AG10803 (cell line): Measurements from ENCODE around the gene ZPBP.

Experiments
- DNase-seq: peaks from one replicate; pipeline ENCODE4 v3.0.0; 2010; ENCODE audit warnings: low read depth
- H3K4me3 ChIP-seq: 2 replicates; pipeline ENCODE4 v1.5.1; 2011; ENCODE audit warnings: mild to moderate bottlenecking, low read length, control low read depth
- TF ChIP-seq, protein P1 (sequence below): conservative IDR thresholded peaks from 2 replicates; pipeline ENCODE4 v1.5.1; 2011; ENCODE audit warnings: mild to moderate bottlenecking, low read length, control low read depth, inconsistent platforms

Gene ZPBP

DNA sequence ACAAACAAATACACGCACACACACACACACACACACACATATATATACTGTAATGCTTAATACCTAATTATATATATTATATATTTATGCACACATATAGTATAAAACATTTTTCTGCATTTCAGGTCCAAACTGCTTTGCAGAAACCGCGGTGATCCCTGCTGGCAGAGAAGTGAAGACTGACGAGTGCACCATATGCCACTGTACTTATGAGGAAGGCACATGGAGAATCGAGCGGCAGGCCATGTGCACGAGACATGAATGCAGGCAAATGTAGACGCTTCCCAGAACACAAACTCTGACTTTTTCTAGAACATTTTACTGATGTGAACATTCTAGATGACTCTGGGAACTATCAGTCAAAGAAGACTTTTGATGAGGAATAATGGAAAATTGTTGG, 181.1 kb downstream of the ZPBP start:
- DNase-seq, result no peak
- no peak overlapping the region for H3K4me3 ChIP-seq
- TF ChIP-seq, protein P1, sequence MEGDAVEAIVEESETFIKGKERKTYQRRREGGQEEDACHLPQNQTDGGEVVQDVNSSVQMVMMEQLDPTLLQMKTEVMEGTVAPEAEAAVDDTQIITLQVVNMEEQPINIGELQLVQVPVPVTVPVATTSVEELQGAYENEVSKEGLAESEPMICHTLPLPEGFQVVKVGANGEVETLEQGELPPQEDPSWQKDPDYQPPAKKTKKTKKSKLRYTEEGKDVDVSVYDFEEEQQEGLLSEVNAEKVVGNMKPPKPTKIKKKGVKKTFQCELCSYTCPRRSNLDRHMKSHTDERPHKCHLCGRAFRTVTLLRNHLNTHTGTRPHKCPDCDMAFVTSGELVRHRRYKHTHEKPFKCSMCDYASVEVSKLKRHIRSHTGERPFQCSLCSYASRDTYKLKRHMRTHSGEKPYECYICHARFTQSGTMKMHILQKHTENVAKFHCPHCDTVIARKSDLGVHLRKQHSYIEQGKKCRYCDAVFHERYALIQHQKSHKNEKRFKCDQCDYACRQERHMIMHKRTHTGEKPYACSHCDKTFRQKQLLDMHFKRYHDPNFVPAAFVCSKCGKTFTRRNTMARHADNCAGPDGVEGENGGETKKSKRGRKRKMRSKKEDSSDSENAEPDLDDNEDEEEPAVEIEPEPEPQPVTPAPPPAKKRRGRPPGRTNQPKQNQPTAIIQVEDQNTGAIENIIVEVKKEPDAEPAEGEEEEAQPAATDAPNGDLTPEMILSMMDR, result no peak

DNA sequence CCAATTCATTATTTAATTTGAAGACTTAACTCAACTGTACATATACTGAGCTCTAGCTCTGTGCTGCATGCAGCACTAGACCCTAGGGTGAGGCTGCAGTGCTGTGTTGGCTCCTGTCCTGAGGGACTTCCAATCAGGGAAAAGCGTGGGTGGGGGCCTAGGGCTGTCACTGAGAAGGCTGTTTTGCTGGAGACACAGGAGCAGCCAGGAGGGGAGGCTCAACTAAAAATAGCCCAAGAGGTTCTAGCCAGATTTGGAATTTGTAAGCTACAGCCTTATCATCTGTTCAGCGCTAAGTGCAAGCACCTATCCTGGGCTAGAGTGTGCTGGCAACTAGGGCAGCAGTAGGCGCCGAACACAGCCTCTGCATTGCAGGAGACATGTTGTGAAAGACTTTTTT, 198.5 kb downstream of the ZPBP start:
- no peak overlapping the region for H3K4me3 ChIP-seq
- TF ChIP-seq, protein P1, result no peak
- no peak for DNase-seq

DNA sequence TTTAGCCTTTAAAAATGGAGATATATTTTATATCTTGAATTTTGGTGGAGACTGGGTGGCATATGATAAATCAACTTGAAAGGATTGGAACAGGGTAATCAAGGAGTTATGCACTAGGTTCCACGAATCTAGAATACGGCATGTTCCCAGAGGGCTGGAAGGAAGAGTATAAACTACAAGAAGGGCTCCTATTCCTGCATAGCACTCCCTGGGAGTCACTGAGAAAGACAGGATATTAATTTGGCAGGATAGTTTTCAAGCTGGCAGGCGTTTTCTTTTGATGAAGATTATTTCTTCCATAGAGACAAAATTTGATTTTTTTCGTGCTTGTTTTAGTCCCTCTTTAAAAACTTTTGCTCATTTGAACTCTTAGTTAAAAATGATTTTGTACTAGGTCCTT, 199.9 kb downstream of the ZPBP start:
- H3K4me3 ChIP-seq, result no peak overlapping the region
- no peak for DNase-seq
- TF ChIP-seq, protein P1, result no peak

DNA sequence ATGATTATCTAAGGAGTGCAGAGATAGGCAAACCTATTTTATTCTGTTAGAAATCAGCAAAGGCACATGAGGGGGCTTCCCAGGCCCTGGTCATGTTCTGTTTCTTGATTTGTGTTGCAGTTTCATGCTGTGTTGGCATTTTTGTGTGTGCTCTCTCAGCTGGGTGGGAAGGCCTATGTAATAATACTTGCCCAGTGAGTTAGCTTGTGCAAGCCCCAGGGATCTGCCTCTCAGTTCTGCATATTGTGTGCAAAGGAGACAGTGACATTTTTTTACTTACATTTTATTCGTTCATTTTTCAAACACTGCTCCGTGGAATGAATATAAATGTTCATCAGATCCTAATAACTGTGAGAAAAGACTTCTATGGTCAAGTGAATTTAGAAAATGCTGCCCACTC, 200.6 kb downstream of the ZPBP start:
- TF ChIP-seq, protein P1, result no peak
- H3K4me3 ChIP-seq, result no peak overlapping the region
- no peak for DNase-seq
